GM21717 (cell line): ENCODE measurements around the gene JMJD8.
A peak's percentile ranks its signal among the peaks of the same experiment; 100 is the strongest.

Experiments
- ATAC-seq: cut with Tn5 transposase; IDR thresholded peaks from one replicate; pipeline ENCODE4 v1.9.1; 2021; ENCODE audit warnings: mild to moderate bottlenecking, moderate library complexity; ENCODE audit not compliant: unreplicated experiment

Gene JMJD8

GRCh38 chr16:677316-678190 lies 6.6 kb downstream of the JMJD8 start:
- no peak for ATAC-seq

DNA sequence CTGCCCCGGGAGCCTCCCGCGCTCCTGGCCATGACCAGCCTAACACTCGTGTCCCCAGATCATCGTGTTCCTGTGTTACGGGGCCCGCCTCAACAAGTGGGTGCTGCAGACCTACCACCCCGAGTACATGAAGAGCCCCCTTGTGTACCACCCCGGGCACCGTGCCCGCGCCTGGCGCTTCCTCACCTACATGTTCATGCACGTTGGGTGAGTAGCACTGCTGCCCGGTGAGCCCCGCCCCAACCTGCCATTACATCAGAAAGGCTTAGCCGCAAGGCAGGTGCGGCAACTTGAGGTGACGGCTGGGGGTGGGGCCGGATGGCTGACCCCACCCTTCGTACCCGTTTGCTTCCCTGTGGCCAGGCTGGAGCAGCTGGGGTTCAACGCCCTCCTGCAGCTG lies 7.2 kb downstream of the JMJD8 start:
- ATAC-seq: no peak

DNA sequence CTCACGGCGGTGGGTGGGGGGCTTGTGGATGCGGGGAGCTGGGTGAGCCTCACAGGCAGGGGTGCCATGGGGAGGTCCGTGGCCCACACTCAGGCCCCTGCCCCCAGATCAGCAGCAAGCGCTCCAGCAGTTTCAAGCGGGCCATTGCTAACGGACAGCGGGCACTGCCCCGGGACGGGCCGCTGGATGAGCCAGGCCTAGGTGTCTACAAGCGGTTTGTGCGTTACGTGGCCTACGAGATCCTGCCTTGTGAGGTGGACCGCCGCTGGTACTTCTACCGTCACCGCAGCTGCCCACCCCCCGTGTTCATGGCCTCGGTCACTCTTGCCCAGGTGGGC lies 7.6 kb downstream of the JMJD8 start:
- no peak for ATAC-seq

GRCh38 chr16:675884-676564 lies 8.1 kb downstream of the JMJD8 start:
- no peak for ATAC-seq

DNA sequence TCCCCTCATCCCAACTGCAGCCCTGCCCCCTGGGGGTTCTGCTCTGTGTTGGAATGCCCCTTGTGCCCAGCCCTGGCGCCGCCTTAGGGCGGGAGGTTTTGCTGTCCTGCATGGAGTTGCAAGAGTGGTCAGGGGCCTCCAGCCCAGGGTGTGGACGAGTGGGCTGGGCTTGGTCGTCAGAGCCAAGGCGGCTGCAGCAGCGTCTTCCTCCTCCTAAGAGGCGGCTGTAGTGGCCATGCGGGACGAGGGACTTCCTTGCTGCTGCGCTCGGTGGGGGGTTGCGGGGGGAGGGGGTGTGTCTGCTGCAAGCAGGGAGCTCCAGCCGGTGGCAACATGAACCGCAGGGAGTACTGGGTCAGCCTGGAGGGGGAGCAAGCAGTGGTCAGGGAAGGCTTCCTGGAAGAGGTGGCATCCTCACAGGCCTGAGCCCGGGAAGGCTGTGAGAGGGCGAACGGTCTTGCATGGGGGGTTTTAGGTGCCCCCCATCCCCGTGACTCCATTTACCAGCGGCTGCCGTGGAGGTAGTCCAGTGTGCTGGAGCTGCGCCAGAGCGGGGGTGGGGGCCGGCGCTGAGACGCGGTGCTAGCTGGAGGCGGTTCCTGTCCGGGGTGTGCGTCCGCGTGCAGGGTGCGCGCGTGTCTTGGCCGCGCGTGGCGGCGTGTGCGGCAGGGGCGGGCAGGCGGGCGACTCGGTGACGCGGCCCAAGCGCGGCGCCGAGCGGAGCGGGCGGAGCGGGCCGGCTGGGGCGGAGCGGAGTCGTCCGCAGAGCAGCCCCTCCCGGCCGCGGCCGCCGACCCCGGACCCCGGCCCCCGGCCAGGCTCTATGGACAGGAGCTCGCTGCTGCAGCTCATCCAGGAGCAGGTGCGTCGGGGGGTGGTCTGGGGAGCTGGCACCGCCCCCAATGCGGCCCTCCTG lies 8.9 kb downstream of the JMJD8 start, which contains the start of gene RHBDL1:
Gene RHBDL1 (plus strand): TSS at position 704 of the 916 bp plus-strand sequence. CDS start 120 bp downstream, at position 824.
- ATAC-seq: no peak

GRCh38 chr16:674214-674881 lies 9.8 kb downstream of the JMJD8 start:
- ATAC-seq: no peak

- ATAC-seq: no peak
Measured at GRCh38 chr16:673399-673991, 10.6 kb downstream of the JMJD8 start.

- ATAC-seq: no peak
Measured at GRCh38 chr16:672851-673250, 11.3 kb downstream of the JMJD8 start.

GRCh38 chr16:672371-672770 lies 11.8 kb downstream of the JMJD8 start:
- no peak for ATAC-seq

GRCh38 chr16:671353-672131 lies 12.6 kb downstream of the JMJD8 start:
- no peak for ATAC-seq

- ATAC-seq: no peak
Measured at GRCh38 chr16:670485-671352, 13.4 kb downstream of the JMJD8 start.

DNA sequence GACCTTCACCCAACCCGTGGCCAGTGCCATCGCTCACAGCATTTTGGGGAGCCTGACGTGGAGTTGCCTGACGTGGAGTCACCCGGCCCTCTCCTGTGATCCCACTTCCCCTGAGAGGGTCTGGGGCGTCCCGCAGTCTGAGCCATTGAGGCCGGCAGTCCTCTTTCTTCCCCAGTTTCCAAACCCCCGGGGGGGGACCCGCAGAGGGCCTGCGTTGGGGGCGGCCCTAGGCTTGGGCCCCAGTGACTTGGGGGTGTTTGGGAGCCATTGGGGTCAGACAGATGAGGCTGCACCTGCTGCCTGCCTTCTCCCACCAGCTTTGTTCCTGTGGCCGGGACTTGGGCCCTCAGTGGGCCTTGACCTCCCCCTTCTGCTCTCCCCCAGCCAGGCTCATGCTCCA lies 14.5 kb downstream of the JMJD8 start:
- ATAC-seq: no peak

- ATAC-seq: peak; percentile 1
Measured at GRCh38 chr16:668519-669171, 15.5 kb downstream of the JMJD8 start.

DNA sequence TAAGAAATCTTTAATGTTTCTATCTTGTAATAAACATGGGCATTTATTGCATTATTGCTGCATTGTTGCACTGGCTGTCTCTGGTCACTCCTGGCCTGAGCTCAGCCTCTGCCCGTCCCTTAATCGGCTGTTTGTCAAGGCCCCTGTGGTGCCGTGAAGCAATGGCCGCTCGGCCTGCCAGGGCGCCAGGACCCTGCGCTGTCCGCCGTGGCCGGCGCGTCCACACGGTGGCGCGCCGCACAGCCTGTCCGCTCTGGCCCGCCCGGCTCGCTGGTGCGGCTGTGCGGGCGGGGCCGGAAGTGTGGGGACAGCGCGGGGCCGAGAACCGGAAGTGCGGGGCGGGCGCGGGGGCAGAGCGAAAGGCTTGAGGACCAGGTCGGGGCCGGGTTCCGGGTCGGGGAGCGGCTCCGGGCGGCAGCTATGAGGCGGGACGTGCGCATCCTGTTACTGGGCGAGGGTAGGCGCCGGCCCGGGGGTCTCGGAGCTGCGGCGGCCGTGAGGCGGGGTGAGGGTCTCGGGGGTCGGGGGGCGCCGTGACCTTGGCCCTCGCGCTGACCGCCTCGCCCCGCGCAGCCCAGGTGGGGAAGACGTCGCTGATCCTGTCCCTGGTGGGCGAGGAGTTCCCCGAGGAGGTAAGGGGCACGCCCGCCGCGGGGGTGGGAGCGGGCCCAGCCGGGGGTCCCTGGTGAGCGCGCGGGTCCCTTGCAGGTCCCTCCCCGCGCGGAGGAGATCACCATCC lies 16.2 kb downstream of the JMJD8 start, which contains the start of gene RHOT2:
Gene RHOT2 (plus strand): TSS at position 353 of the 739 bp plus-strand sequence. CDS start 68 bp downstream, at position 421.
- peak; percentile 64 for ATAC-seq

GRCh38 chr16:667113-667779 lies 16.9 kb downstream of the JMJD8 start:
- no peak for ATAC-seq

DNA sequence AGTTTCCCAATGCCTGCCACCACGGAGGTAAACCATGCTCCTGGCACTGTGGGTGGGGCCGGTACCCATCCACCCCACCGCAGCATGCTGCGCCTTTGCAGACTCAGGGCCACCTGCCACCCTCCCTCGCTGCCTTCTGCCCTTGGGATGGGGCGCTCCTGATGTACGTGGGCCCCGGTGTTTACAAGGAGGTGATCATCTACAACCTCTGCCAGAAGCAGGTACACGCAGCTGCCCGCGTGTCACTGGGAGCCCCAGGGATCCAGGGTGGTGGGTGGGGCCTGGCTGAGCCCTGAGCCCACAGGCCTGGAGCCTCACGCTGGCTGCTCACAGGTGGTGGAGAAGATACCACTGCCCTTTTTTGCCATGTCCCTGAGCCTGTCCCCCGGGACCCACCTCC lies 17.6 kb downstream of the JMJD8 start:
- no peak for ATAC-seq

DNA sequence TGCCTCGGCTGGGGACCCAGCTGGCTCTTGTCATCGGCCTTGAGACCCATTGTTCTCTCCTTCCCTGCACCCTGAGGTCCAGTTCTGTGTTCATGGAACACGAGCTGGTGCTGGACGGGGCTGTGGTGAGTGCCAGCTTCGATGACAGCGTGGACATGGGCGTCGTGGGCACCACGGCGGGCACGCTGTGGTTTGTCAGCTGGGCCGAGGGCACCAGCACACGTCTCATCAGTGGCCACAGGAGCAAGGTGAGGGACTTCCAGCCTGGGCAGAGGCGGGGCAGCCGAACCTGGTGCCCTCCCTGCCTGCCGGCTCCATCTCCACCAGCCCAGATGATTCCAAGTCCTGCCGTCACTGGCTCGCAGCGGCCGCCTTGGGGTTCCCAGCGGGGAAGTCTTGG lies 21.5 kb downstream of the JMJD8 start:
- no peak for ATAC-seq
